WTC11 (cell line): ENCODE measurements around the gene CLRN3.

Experiments
- CREM ChIP-seq: sonication (generic); formaldehyde crosslinking; IDR thresholded peaks from 2 replicates; pipeline ENCODE4 v1.8.1; 2022; ENCODE audit warnings: mild to moderate bottlenecking, missing genetic modification reagents, moderate library complexity
- CTCF ChIP-seq: fragments of 200-600 bp; IDR thresholded peaks from 2 replicates; pipeline ENCODE4 v1.8.0; 2022; ENCODE audit warnings: antibody characterized with exemption
- IRF2 ChIP-seq: sonication (generic); formaldehyde crosslinking; IDR thresholded peaks from 2 replicates; pipeline ENCODE4 v1.8.0; 2022; ENCODE audit warnings: low read depth, missing genetic modification reagents, borderline replicate concordance
- TP53 ChIP-seq: sonication (generic); formaldehyde crosslinking; IDR thresholded peaks from 2 replicates; pipeline ENCODE4 v1.8.1; 2023; ENCODE audit warnings: mild to moderate bottlenecking, missing genetic modification reagents

GRCh38 chr10:127849921-127850320, 42.8 kb downstream of the CLRN3 start:
- TF ChIP-seq CTCF, result no peak
- TF ChIP-seq IRF2 (CRISPR knock-in tag), result no peak
- no peak for TF ChIP-seq CREM
- no peak for TF ChIP-seq TP53 (CRISPR knock-in tag)
